Brain microvascular endothelial cell (primary cell): ENCODE data around the gene GNA14.

Source experiments
- DNase-seq: peaks from one replicate; pipeline ENCODE4 v3.0.0-alpha.2; 2020
- H3K27ac ChIP-seq: fragments of 250-450 bp; sonication (Bioruptor Pico); 2 replicates; pipeline ENCODE4 v1.5.1; 2020; ENCODE audit warnings: mild to moderate bottlenecking, moderate library complexity
- H3K27me3 ChIP-seq: fragments of 250-450 bp; sonication (Bioruptor Pico); replicated peaks from 2 replicates; pipeline ENCODE4 v1.5.1; 2020; ENCODE audit warnings: mild to moderate bottlenecking
- H3K36me3 ChIP-seq: fragments of 250-450 bp; sonication (Bioruptor Pico); replicated peaks from 2 replicates; pipeline ENCODE4 v1.5.1; 2020; ENCODE audit warnings: mild to moderate bottlenecking
- H3K4me3 ChIP-seq: 2 replicates; pipeline ENCODE4 v1.5.1; 2011; ENCODE audit warnings: low read depth, mild to moderate bottlenecking, control low read depth, low read length, moderate library complexity
- in situ Hi-C: cut with HindIII; loops from 2 replicates; pipeline ENCODE4 v1.10.0; 2017; ENCODE audit warnings: low sequenced_read_pairs, low pct_ligation_motif_present
- TF ChIP-seq, protein P1 (sequence below): IDR thresholded peaks from 2 replicates; pipeline ENCODE4 v1.5.1; 2011; ENCODE audit warnings: low read depth, mild to moderate bottlenecking, moderate library complexity, low read length, control low read depth, inconsistent platforms; ENCODE audit errors: missing control alignments

The GNA14 gene

DNA sequence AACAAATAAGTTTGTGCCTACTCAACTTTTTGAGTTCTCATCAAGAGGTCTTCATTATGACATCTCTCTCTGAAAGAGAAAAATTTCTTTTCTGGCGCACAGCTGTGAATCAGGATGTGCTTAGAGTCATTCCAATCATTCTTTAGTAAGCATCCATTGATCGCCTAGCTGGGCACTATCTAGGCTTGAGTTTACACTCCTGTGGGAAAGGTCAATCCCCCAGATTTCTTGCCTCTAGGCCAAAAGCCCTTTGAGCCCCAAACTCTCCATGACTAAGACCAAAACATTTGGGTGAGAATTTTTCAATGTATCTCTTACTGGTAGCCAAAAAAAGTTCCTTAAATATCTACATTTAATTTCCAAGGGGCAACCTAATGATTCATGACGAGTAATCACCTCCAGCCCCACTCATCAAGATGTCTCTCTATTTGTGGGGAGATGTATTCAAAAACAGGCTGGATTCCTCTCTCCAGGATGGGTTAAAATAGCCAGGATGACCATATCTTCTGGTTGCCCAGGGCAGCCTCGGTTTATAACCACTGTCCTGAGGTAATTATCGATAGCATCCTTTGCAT is 101.7 kb downstream of the GNA14 start:
- DNase-seq: peak; percentile 16
- TF ChIP-seq, protein P1, sequence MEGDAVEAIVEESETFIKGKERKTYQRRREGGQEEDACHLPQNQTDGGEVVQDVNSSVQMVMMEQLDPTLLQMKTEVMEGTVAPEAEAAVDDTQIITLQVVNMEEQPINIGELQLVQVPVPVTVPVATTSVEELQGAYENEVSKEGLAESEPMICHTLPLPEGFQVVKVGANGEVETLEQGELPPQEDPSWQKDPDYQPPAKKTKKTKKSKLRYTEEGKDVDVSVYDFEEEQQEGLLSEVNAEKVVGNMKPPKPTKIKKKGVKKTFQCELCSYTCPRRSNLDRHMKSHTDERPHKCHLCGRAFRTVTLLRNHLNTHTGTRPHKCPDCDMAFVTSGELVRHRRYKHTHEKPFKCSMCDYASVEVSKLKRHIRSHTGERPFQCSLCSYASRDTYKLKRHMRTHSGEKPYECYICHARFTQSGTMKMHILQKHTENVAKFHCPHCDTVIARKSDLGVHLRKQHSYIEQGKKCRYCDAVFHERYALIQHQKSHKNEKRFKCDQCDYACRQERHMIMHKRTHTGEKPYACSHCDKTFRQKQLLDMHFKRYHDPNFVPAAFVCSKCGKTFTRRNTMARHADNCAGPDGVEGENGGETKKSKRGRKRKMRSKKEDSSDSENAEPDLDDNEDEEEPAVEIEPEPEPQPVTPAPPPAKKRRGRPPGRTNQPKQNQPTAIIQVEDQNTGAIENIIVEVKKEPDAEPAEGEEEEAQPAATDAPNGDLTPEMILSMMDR: no peak
- H3K4me3 ChIP-seq: no peak overlapping the region
- H3K36me3 ChIP-seq: no peaks in the 10 kb centered on the region
- H3K27ac ChIP-seq: no peak overlapping the region
- in situ Hi-C loops: no loop called here
- H3K27me3 ChIP-seq: no peaks in the 10 kb centered on the region

GRCh38 chr9:77544546-77544945 is 103.6 kb downstream of the GNA14 start:
- in situ Hi-C loops: no loop called here
- TF ChIP-seq, protein P1: no peak
- H3K27me3 ChIP-seq: no peaks in the 10 kb centered on the region
- peak overlapping the region; percentile 49 for H3K27ac ChIP-seq
- DNase-seq: peak; percentile 40
- H3K36me3 ChIP-seq: no peaks in the 10 kb centered on the region
- H3K4me3 ChIP-seq: no peak overlapping the region

DNA sequence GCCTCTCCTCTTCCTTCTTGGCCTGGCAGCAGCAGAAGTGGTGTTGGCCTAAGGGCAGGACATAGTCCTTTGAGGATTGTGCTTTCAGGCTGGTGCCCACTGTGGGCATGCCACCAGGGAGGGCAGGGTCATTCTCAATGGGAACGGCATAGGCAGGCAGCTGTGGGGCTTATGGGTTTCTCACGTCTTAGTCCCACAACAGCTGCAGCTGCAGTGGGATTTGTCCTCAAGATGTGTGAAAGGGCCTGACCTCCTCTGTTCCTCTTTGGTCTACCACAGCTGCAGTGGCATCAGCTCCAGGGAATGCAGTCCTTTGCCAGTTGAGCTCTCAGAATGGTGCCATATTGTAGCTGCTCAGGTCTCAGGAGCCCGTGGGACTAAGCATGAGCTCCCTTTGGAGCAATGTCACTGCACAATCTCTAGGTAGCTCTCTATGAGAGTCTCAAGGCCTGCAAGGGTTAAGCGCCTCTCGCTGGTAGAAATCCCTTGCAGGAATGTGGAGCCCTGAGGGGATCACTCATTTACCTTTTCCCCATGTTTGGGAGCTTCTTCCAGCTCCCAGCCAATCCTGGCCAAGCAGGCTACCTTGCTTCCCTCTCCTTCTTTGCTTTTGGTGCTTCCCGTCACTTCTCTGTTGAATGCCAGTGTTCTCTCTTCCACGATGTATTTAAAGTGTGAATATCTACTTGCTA is 104.8 kb downstream of the GNA14 start:
- no peak overlapping the region for H3K4me3 ChIP-seq
- in situ Hi-C loops: no loop called here
- no peaks in the 10 kb centered on the region for H3K36me3 ChIP-seq
- DNase-seq: no peak
- H3K27me3 ChIP-seq: no peaks in the 10 kb centered on the region
- no peak overlapping the region for H3K27ac ChIP-seq
- TF ChIP-seq, protein P1: no peak

DNA sequence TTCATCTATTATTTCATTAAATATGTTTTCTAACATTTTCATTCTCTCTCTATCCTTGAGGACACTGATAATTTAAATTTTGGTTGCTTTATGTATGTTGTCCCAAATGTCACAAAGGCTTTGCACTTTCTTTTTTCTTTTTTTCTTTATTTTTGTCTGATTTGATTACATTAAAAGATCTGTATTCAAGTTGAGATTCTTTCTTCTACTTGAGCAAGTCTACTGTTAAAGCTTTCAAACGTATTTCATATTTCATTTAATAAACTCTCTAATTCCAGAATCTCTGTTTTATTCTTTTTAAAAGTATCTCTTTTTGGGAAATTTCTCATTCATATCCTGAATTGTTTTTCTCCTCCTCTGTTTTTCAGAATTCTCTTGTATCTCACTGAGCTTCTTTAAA is 106.5 kb downstream of the GNA14 start:
- H3K4me3 ChIP-seq: no peak overlapping the region
- in situ Hi-C loops: no loop called here
- H3K27me3 ChIP-seq: no peaks in the 10 kb centered on the region
- TF ChIP-seq, protein P1: no peak
- no peak overlapping the region for H3K27ac ChIP-seq
- no peaks in the 10 kb centered on the region for H3K36me3 ChIP-seq
- no peak for DNase-seq

DNA sequence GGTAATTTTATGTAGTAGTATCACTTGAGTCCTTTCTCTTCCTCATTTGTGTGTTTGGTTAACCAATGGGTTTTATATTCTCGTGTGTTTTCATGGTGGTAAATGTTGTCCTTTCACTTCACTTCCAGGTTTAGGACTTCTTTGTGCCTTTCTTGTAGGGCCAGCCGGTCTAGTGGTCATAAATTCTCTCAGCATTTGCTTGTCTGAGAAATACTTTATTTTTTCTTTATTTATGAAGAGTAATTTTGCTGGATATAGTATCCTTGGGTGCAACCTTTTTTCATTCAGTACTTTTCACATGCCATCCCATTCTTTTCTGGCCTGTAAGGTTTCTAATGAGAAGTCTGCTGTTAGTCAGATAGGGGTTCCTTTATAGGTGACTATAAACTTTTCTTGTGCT is 107.1 kb downstream of the GNA14 start:
- DNase-seq: no peak
- TF ChIP-seq, protein P1: no peak
- in situ Hi-C loops: no loop called here
- Histone ChIP-seq H3K4me3 (no peak overlapping the region), H3K27me3 (no peaks in the 10 kb centered on the region), H3K27ac (no peak overlapping the region), H3K36me3 (no peaks in the 10 kb centered on the region)
